22Rv1 (cell line): Measurements from ENCODE around the gene BIRC6.

ENCODE experiments used
- CTCF ChIP-seq: fragments of 450-650 bp; IDR thresholded peaks from 2 replicates; pipeline ENCODE4 v1.5.1; 2017; ENCODE audit warnings: mild to moderate bottlenecking
- ZFX ChIP-seq: fragments of 450-650 bp; IDR thresholded peaks from 2 replicates; pipeline ENCODE4 v1.6.1; 2017; ENCODE audit warnings: antibody characterized with exemption, borderline replicate concordance

DNA sequence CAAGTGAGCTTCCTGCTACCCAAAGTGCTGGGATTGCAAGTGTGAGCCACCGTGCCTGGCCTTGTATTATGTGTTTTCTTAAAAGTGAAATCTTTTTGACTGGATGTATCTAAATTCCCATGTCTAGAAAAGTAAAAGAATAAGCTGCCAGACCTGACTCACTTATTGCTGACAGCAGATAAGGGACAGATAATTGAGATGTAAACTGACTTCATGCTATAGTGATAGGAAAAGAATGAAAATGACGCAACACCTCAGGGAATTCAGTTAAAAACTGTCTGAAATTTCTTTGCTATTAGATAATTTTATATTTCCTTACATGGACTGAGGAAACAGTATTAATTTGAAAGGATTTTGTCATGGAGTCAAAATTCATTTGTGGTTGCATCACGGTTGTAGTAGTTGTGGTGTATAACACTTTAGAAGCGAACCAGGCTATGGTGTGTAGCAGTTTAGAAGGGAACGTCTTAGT, 290.4 kb downstream of the BIRC6 start:
- TF ChIP-seq CTCF (no peak), ZFX (no peak)
